ENCODE data around the gene UBE2D3. TPM values are rescaled to one million over a fixed set of nuclear protein-coding genes. Genes with fewer than 3 reads are reported as not detected.

The UBE2D3 gene
- total RNA-seq, 1 experiment from 2014 or later, result 351 TPM

DNA sequence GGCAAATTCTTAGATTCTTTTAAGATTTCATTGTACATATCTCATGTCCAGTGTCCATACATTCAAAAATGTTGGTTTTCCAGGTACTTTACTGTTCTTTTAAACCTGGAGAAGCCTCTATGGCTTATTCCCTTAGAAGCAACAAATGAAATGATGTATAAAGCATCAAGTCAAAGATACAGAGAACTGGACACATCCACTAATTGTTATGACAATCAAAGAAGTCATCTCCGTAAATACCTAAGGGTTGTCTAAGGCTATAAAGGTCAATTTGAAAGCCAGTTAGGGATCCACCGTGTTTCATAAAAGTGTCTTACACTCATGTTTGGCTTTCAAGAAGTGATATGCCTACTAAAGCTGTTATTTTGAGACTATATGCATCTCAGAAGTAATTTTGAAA is 32.4 kb downstream of the UBE2D3 start (continued):
- TF ChIP-seq, protein P1, sequence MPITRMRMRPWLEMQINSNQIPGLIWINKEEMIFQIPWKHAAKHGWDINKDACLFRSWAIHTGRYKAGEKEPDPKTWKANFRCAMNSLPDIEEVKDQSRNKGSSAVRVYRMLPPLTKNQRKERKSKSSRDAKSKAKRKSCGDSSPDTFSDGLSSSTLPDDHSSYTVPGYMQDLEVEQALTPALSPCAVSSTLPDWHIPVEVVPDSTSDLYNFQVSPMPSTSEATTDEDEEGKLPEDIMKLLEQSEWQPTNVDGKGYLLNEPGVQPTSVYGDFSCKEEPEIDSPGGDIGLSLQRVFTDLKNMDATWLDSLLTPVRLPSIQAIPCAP (CRISPR knock-in tag; IDR thresholded peaks at IDR 0.05), result no peak

DNA sequence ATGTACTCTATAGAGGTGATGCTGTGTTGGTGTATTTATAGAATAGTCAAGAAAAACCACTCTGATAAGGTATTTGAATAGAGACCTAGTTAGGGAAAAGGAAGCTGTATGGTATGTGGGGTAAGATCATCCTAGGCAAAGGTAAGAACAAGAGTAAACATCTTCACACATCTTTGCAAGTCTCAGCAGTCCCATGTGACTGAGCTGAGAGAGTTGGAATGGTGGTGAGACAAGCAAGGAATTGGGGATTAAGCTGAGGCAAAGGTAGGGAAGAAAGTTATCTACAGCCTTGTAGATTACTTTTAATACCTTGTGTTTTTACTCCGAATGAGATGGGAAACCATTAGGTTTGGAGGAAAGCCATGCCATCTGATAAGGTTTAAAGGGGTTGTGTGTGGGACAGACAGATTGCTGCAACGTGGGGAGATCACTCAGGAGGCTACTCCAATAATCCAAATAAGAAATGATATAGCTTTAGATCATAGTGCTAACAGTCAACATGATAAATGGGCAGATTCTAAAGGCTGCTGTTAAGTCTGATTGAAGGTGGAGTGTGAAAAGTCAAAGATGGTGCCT is 34.9 kb downstream of the UBE2D3 start:
- peaks cover 27% of the 10 kb centered on the region for H3K36me3 Mint-ChIP-seq
- peaks cover 31% of the 10 kb centered on the region for H3K4me1 Mint-ChIP-seq
- DNase-seq (ENCODE audit: low spot score), result no peak
- ATAC-seq, result peak; percentile 41
- H3K27ac Mint-ChIP-seq, result peak overlapping the region; percentile 39; the same call in 1 of the 2 replicates
- no peak overlapping the region for H3K4me3 Mint-ChIP-seq
- POLR2A ChIA-PET, result interaction anchor here (0.6 to 2.8 kb wide), 3 partner anchors 27 to 36 kb away, joined by 3 to 9 read pairs (median 3); partner anchors contain the start of genes MANBA and UBE2D3
- TF ChIP-seq KAT7 (CRISPR knock-in tag; IDR thresholded peaks at IDR 0.05; ENCODE audit: borderline replicate concordance) (no peak), ZNF138 (CRISPR knock-in tag; conservative IDR thresholded peaks at IDR 0.05) (no peak), OVOL2 (CRISPR knock-in tag; IDR thresholded peaks at IDR 0.05; ENCODE audit: borderline replicate concordance) (no peak)
- TF ChIP-seq, protein P2, sequence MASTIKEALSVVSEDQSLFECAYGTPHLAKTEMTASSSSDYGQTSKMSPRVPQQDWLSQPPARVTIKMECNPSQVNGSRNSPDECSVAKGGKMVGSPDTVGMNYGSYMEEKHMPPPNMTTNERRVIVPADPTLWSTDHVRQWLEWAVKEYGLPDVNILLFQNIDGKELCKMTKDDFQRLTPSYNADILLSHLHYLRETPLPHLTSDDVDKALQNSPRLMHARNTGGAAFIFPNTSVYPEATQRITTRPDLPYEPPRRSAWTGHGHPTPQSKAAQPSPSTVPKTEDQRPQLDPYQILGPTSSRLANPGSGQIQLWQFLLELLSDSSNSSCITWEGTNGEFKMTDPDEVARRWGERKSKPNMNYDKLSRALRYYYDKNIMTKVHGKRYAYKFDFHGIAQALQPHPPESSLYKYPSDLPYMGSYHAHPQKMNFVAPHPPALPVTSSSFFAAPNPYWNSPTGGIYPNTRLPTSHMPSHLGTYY (CRISPR knock-in tag; IDR thresholded peaks at IDR 0.05), result no peak
- CTCF ChIA-PET, result interaction anchor here (1.2 kb wide), 1 partner anchor 240 kb away, joined by 6 read pairs; no protein-coding TSS in a partner anchor
- H3K9me3 Mint-ChIP-seq, result peaks cover 2% of the 10 kb centered on the region; the same call in 1 of the 2 replicates
- H3K27me3 Mint-ChIP-seq (ENCODE audit: low read depth), result no peaks in the 10 kb centered on the region

DNA sequence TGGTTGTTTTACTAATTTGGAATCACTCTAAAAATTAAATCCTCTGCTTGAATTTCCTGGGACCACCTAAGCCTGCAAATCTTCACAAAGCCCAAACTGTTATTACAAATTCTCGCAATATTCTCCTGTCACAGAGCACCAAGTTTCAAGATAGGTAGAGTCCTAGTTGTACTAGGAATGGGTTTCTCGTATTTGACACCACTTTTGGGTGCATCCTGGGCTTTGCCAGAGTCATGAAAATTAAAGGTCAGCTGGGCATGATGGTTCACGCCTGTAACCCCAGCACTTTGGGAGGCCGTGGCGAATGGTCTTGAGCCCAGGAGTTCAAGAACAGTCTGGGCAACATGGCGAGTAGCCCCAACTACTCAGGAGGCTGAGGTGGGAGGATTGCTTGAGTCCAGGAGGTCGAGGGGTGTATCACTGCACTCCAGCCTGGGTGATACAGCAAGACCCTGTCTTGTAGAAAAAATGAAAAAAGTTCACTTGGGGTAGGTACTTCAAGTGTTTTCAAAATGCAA is 36.0 kb downstream of the UBE2D3 start:
- CTCF ChIA-PET, result no interaction called here
- Mint-ChIP-seq H3K4me1 (peaks cover 21% of the 10 kb centered on the region), H3K36me3 (peaks cover 20% of the 10 kb centered on the region), H3K9me3 (peaks cover 4% of the 10 kb centered on the region; the same call in 1 of the 2 replicates), H3K4me3 (no peak overlapping the region), H3K27ac (no peak overlapping the region), H3K27me3 (ENCODE audit: low read depth) (no peaks in the 10 kb centered on the region)
- DNase-seq (ENCODE audit: low spot score), result no peak
- no peak; the same call in 1 of the 2 replicates for ATAC-seq
- POLR2A ChIA-PET, result interaction anchor here (1.5 to 2.8 kb wide), 2 partner anchors 30 to 37 kb away, joined by 6 to 9 read pairs; partner anchors contain the start of genes MANBA and UBE2D3
- no peak for TF ChIP-seq ZNF396 (CRISPR knock-in tag; IDR thresholded peaks at IDR 0.05; ENCODE audit: borderline replicate concordance)
- TF ChIP-seq ESRRA (CRISPR knock-in tag; IDR thresholded peaks at IDR 0.05; ENCODE audit: borderline replicate concordance), result no peak; the same call in 1 of the 2 replicates
- peak; percentile 59; the same call in 1 of the 2 replicates for TF ChIP-seq EMX1 (CRISPR knock-in tag; IDR thresholded peaks at IDR 0.05)
- TF ChIP-seq, protein P3, sequence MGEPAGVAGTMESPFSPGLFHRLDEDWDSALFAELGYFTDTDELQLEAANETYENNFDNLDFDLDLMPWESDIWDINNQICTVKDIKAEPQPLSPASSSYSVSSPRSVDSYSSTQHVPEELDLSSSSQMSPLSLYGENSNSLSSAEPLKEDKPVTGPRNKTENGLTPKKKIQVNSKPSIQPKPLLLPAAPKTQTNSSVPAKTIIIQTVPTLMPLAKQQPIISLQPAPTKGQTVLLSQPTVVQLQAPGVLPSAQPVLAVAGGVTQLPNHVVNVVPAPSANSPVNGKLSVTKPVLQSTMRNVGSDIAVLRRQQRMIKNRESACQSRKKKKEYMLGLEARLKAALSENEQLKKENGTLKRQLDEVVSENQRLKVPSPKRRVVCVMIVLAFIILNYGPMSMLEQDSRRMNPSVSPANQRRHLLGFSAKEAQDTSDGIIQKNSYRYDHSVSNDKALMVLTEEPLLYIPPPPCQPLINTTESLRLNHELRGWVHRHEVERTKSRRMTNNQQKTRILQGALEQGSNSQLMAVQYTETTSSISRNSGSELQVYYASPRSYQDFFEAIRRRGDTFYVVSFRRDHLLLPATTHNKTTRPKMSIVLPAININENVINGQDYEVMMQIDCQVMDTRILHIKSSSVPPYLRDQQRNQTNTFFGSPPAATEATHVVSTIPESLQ (CRISPR knock-in tag; IDR thresholded peaks at IDR 0.05), result no peak
- TF ChIP-seq, protein P2 (CRISPR knock-in tag; IDR thresholded peaks at IDR 0.05), result 0 out of 2 replicates have a peak, but pooled peaks have one; percentile 21
- TF ChIP-seq, protein P4, sequence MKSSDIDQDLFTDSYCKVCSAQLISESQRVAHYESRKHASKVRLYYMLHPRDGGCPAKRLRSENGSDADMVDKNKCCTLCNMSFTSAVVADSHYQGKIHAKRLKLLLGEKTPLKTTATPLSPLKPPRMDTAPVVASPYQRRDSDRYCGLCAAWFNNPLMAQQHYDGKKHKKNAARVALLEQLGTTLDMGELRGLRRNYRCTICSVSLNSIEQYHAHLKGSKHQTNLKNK (CRISPR knock-in tag; IDR thresholded peaks at IDR 0.05), result no peak
- TF ChIP-seq, protein P1 (CRISPR knock-in tag; IDR thresholded peaks at IDR 0.05), result no peak

DNA sequence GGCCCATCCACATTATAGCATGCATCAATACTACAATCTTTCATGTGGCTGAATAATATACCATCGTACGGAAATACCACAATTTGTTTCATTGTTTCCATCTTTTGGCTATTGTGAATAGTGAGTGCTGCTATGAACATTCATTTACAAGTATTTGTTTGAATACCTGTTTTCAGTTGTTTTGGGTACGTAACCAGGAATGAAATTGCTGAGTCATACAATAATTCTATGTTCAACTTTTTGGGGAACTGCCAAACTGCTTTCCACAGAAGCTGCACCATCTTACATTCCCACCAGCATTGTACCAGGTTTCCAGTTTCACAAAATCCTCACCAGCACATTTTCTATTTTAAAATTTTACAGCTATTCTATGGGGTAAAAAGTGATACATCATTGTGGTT is 38.0 kb downstream of the UBE2D3 start:
- Mint-ChIP-seq H3K27me3 (ENCODE audit: low read depth) (no peaks in the 10 kb centered on the region), H3K4me1 (peaks cover under 1% of the 10 kb centered on the region; the same call in 1 of the 2 replicates), H3K9me3 (peaks cover 4% of the 10 kb centered on the region; the same call in 1 of the 2 replicates), H3K4me3 (no peak overlapping the region), H3K36me3 (no peaks in the 10 kb centered on the region), H3K27ac (no peak overlapping the region)
- ChIA-PET POLR2A (no interaction called here), CTCF (no interaction called here)
- ATAC-seq (no peak), DNase-seq (ENCODE audit: low spot score) (no peak)
- TF ChIP-seq TEAD4 (CRISPR knock-in tag; IDR thresholded peaks at IDR 0.05) (no peak), NR3C1 (CRISPR knock-in tag; conservative IDR thresholded peaks at IDR 0.05; ENCODE audit: low read depth) (no peak), ZNF232 (CRISPR knock-in tag; IDR thresholded peaks at IDR 0.05) (no peak)
